Naive thymus-derived CD8-positive, alpha-beta T cell (primary cell): ENCODE data around the gene CYB561. TPM values are rescaled to one million over a fixed set of nuclear protein-coding genes. Genes with fewer than 3 reads are reported as not detected.
"Not testable (repeated sequence)": the region's sequence is repeated elsewhere in the genome, so short reads cannot be mapped to it uniquely, and the experiment has no call there.

ENCODE experiments used
- ATAC-seq, 2 donors: fragments of 150-1000 bp; cut with Tn5 transposase in 1 of 2; sonication (Bioruptor Pico), chemical (Tn5 transposase) in 1 of 2; 1 replicate in 1 of 2; 2 replicates in 1 of 2; pipeline ENCODE4 v1.10.0; 2021; ENCODE audit warnings: mild to moderate bottlenecking in 2 of 2, moderate library complexity in 2 of 2
- POLR2A ChIA-PET: fragments of 350-600 bp; sonication (Branson Sonifier 250); formaldehyde crosslinking; loops from one replicate; lab custom pipeline; 2021; ENCODE audit warnings: antibody characterized with exemption; lab: Charles Lee
- DNase-seq, 10 donors: peaks; one replicate each; pipeline versions ENCODE4 v3.0.0 to v3.0.0-alpha.2; 2020 to 2022
- H3K27ac Mint-ChIP-seq, 10 donors: one replicate each; pipeline ENCODE4 v1.8.0; 2020 to 2022; ENCODE audit warnings: mild to moderate bottlenecking in 10 of 10, mixed read lengths in 10 of 10, moderate library complexity in 4 of 10, inconsistent platforms in 1 of 10
- H3K27me3 Mint-ChIP-seq, 5 donors: one replicate each; pipeline ENCODE4 v1.8.0; 2021 to 2022; ENCODE audit warnings: mixed read lengths in 5 of 5
- H3K36me3 Mint-ChIP-seq, 3 donors: one replicate each; pipeline ENCODE4 v1.8.0; 2020 to 2022; ENCODE audit warnings: mixed read lengths in 3 of 3, mild to moderate bottlenecking in 2 of 3, inconsistent platforms in 1 of 3
- H3K4me1 Mint-ChIP-seq, 4 donors: one replicate each; pipeline ENCODE4 v1.8.0; 2021 to 2022; ENCODE audit warnings: mixed read lengths in 4 of 4
- H3K4me3 Mint-ChIP-seq, 10 donors: one replicate each; pipeline ENCODE4 v1.8.0; 2020 to 2022; ENCODE audit warnings: mild to moderate bottlenecking in 10 of 10, mixed read lengths in 10 of 10, moderate library complexity in 6 of 10, inconsistent platforms in 1 of 10
- H3K9me3 Mint-ChIP-seq, 9 donors: one replicate each; pipeline ENCODE4 v1.8.0; 2020 to 2022; ENCODE audit warnings: mixed read lengths in 9 of 9, mild to moderate bottlenecking in 3 of 9, inconsistent platforms in 1 of 9, moderate library complexity in 1 of 9
- polyA plus RNA-seq, 3 donors: library from polyadenylated mRNA; unstranded; fragments of 300-500 nt; fragmentation: Illumina TruSeq; gene quantifications; one replicate each; pipeline ENCODE4 v1.2.3, GENCODE V29; 2021
- total RNA-seq, 8 experiments: library from RNA in 2 of 8; stranded (reverse) in 2 of 8; gene quantifications; one replicate each; pipeline ENCODE4 v1.2.3 and lab custom pipeline; 2021 to 2026

CYB561 gene
- total and polyA plus RNA-seq, 5 experiments from 2014 or later: 1.2 to 10.3 (median 6.0) TPM

- POLR2A ChIA-PET: no interaction called here
Observed at GRCh38 chr17:63454915-63455314, 8.8 kb upstream of the CYB561 start.

GRCh38 chr17:63454357-63454756, 8.3 kb upstream of the CYB561 start:
- POLR2A ChIA-PET: not testable (repeated sequence)

More at GRCh38 chr17:63454915-63455314, 8.8 kb upstream of the CYB561 start:
- Mint-ChIP-seq H3K36me3 (no peaks in the 10 kb centered on the region), H3K4me3 (no peak overlapping the region), H3K27me3 (peaks cover 0 to 7% (median 2%) of the 10 kb centered on the region in 5 donors), H3K27ac (peak overlapping the region in 2 of 10 donors; percentile 5 to 43), H3K9me3 (no peaks in the 10 kb centered on the region), H3K4me1 (peaks cover 0 to 8% (median 3%) of the 10 kb centered on the region in 4 donors)
- ATAC-seq (no peak), DNase-seq (no peak)

GRCh38 chr17:63452962-63453551, 7.0 kb upstream of the CYB561 start:
- peaks cover 0 to 5% (median 2%) of the 10 kb centered on the region in 5 donors for H3K27me3 Mint-ChIP-seq
- ATAC-seq (no peak), DNase-seq (no peak)
- H3K4me3 Mint-ChIP-seq: no peak overlapping the region
- POLR2A ChIA-PET: no interaction called here
- H3K36me3 Mint-ChIP-seq: no peaks in the 10 kb centered on the region
- no peak overlapping the region for H3K27ac Mint-ChIP-seq
- peaks cover 3 to 15% (median 8%) of the 10 kb centered on the region in 4 donors for H3K4me1 Mint-ChIP-seq
- no peaks in the 10 kb centered on the region for H3K9me3 Mint-ChIP-seq

More at GRCh38 chr17:63454357-63454756, 8.3 kb upstream of the CYB561 start:
- ATAC-seq, H3K4me3 Mint-ChIP-seq, H3K36me3 Mint-ChIP-seq, H3K27ac Mint-ChIP-seq, H3K4me1 Mint-ChIP-seq, DNase-seq, H3K27me3 Mint-ChIP-seq, H3K9me3 Mint-ChIP-seq: not testable (repeated sequence)

- H3K27ac Mint-ChIP-seq: peak overlapping the region in 1 of 10 donors; percentile 34
- ATAC-seq: no peak
- H3K4me1 Mint-ChIP-seq: peaks cover 6 to 18% (median 11%) of the 10 kb centered on the region in 4 donors
- peaks cover 0 to 5% (median 2%) of the 10 kb centered on the region in 5 donors for H3K27me3 Mint-ChIP-seq
- no peak for DNase-seq
- H3K9me3 Mint-ChIP-seq: no peaks in the 10 kb centered on the region
- POLR2A ChIA-PET: no interaction called here
- H3K4me3 Mint-ChIP-seq: no peak overlapping the region
- H3K36me3 Mint-ChIP-seq: no peaks in the 10 kb centered on the region
Observed at GRCh38 chr17:63452046-63452961, 6.2 kb upstream of the CYB561 start.

- Mint-ChIP-seq H3K27me3 (peaks cover 0 to 5% (median 2%) of the 10 kb centered on the region in 5 donors), H3K9me3 (no peaks in the 10 kb centered on the region), H3K36me3 (no peaks in the 10 kb centered on the region), H3K4me1 (peaks cover 11 to 21% (median 15%) of the 10 kb centered on the region in 4 donors), H3K27ac (no peak overlapping the region), H3K4me3 (no peak overlapping the region)
- no peak for ATAC-seq
- POLR2A ChIA-PET: interaction anchor here (0.6 kb wide), 1 partner anchor 333 kb away, joined by 3 read pairs; no protein-coding TSS in a partner anchor
- DNase-seq: no peak
Observed at GRCh38 chr17:63451150-63451549, 5.0 kb upstream of the CYB561 start.

GRCh38 chr17:63450551-63450950, 4.4 kb upstream of the CYB561 start:
- Mint-ChIP-seq H3K4me1 (peaks cover 11 to 21% (median 15%) of the 10 kb centered on the region in 4 donors), H3K4me3 (no peak overlapping the region), H3K36me3 (no peaks in the 10 kb centered on the region), H3K27ac (peak overlapping the region in 1 of 10 donors; percentile 85), H3K9me3 (no peaks in the 10 kb centered on the region), H3K27me3 (peaks cover 0 to 5% (median 2%) of the 10 kb centered on the region in 5 donors)
- POLR2A ChIA-PET: interaction anchor here (0.6 kb wide), 1 partner anchor 334 kb away, joined by 3 read pairs; no protein-coding TSS in a partner anchor
- ATAC-seq: no peak
- no peak for DNase-seq

- Mint-ChIP-seq H3K4me1 (peaks cover 12 to 22% (median 21%) of the 10 kb centered on the region in 4 donors), H3K27me3 (peaks cover 0 to 5% (median 0%) of the 10 kb centered on the region in 5 donors), H3K4me3 (peak overlapping the region in 7 of 10 donors; percentile 1 to 67 (median 32)), H3K9me3 (no peaks in the 10 kb centered on the region), H3K36me3 (no peaks in the 10 kb centered on the region), H3K27ac (peak overlapping the region in 8 of 10 donors; percentile 31 to 86 (median 66))
- POLR2A ChIA-PET: interaction anchor here (0.7 to 1.1 kb wide), 3 partner anchors 10 to 263 kb away, joined by 3 to 7 read pairs (median 4); no protein-coding TSS in a partner anchor
- DNase-seq: no peak
- ATAC-seq: no peak
Observed at GRCh38 chr17:63448655-63449054, 2.5 kb upstream of the CYB561 start.

- Mint-ChIP-seq H3K36me3 (no peaks in the 10 kb centered on the region), H3K4me3 (peak overlapping the region; percentile 64 to 83 (median 72)), H3K27ac (peak overlapping the region in 8 of 10 donors; percentile 37 to 90 (median 79)), H3K9me3 (no peaks in the 10 kb centered on the region), H3K4me1 (peaks cover 15 to 23% (median 22%) of the 10 kb centered on the region in 4 donors), H3K27me3 (peaks cover 0 to 5% (median 0%) of the 10 kb centered on the region in 5 donors)
- ATAC-seq: no peak
- POLR2A ChIA-PET: interaction anchor here (0.5 to 1.5 kb wide), 5 partner anchors 11 to 724 kb away, joined by 3 to 4 read pairs (median 4); no protein-coding TSS in a partner anchor
- no peak for DNase-seq
Observed at GRCh38 chr17:63447471-63448009, 1.4 kb upstream of the CYB561 start.

GRCh38 chr17:63446753-63447470, 806 bp upstream of the CYB561 start:
- Mint-ChIP-seq H3K27me3 (peaks cover 0 to 3% (median 0%) of the 10 kb centered on the region in 5 donors), H3K9me3 (no peaks in the 10 kb centered on the region), H3K4me1 (peaks cover 15 to 27% (median 23%) of the 10 kb centered on the region in 4 donors), H3K36me3 (no peaks in the 10 kb centered on the region), H3K4me3 (peak overlapping the region; percentile 64 to 83 (median 72)), H3K27ac (peak overlapping the region; percentile 10 to 90 (median 78))
- DNase-seq (peak; percentile 17 to 69 (median 38)), ATAC-seq (peak; percentile 22 to 41)
- POLR2A ChIA-PET: interaction anchor here (0.5 to 1.5 kb wide), 6 partner anchors 10 to 723 kb away, joined by 3 to 4 read pairs (median 4); partner anchors contain the start of gene MAP3K3

- H3K4me3 Mint-ChIP-seq: peak overlapping the region; percentile 68 to 89 (median 82)
- H3K9me3 Mint-ChIP-seq: no peaks in the 10 kb centered on the region
- POLR2A ChIA-PET: interaction anchor here (0.6 to 1.0 kb wide), 2 partner anchors 33 to 324 kb away, joined by 3 to 4 read pairs; no protein-coding TSS in a partner anchor
- H3K27ac Mint-ChIP-seq: peak overlapping the region in 8 of 10 donors; percentile 66 to 93 (median 78)
- H3K36me3 Mint-ChIP-seq: no peaks in the 10 kb centered on the region
- DNase-seq (peak in 8 of 10 donors; percentile 36 to 74 (median 52)), ATAC-seq (peak; percentile 55 to 80)
- peaks cover 17 to 33% (median 26%) of the 10 kb centered on the region in 4 donors for H3K4me1 Mint-ChIP-seq
- no peaks in the 10 kb centered on the region for H3K27me3 Mint-ChIP-seq
Observed at GRCh38 chr17:63445571-63445953, 544 bp downstream of the CYB561 start.

- no peaks in the 10 kb centered on the region for H3K36me3 Mint-ChIP-seq
- peaks cover 22 to 38% (median 28%) of the 10 kb centered on the region in 4 donors for H3K4me1 Mint-ChIP-seq
- POLR2A ChIA-PET: interaction anchor here (0.6 to 1.1 kb wide), 3 partner anchors 16 to 324 kb away, joined by 3 to 4 read pairs (median 4); partner anchors contain the start of gene MAP3K3
- no peaks in the 10 kb centered on the region for H3K9me3 Mint-ChIP-seq
- no peak for ATAC-seq
- peak overlapping the region; percentile 68 to 89 (median 82) for H3K4me3 Mint-ChIP-seq
- peak overlapping the region; percentile 34 to 93 (median 78) for H3K27ac Mint-ChIP-seq
- no peak for DNase-seq
- H3K27me3 Mint-ChIP-seq: no peaks in the 10 kb centered on the region
Observed at GRCh38 chr17:63445065-63445464, 1.0 kb downstream of the CYB561 start.
